NCI-H2029 treated with DMSO at 0.1 percent for 48 hours (cell line): ENCODE results near the gene LUM.

ENCODE experiments used
- DNase-seq: peaks from one replicate; lab custom pipeline; 2025; lab: John Stamatoyannopoulos, UW

LUM gene

GRCh38 chr12:91074851-91075250 is 36.4 kb downstream of the LUM start:
- peak; percentile 21 for DNase-seq

- no peak for DNase-seq
Measured at GRCh38 chr12:91074154-91074709, 37.1 kb downstream of the LUM start.

GRCh38 chr12:91073426-91073825 is 37.9 kb downstream of the LUM start:
- no peak for DNase-seq

GRCh38 chr12:91072931-91073330 is 38.4 kb downstream of the LUM start:
- DNase-seq: peak; percentile 27

- DNase-seq: no peak
Measured at GRCh38 chr12:91070936-91071335, 40.4 kb downstream of the LUM start.

GRCh38 chr12:91065396-91065795 is 45.9 kb downstream of the LUM start:
- no peak for DNase-seq

GRCh38 chr12:91064640-91065039 is 46.7 kb downstream of the LUM start:
- DNase-seq: no peak

DNA sequence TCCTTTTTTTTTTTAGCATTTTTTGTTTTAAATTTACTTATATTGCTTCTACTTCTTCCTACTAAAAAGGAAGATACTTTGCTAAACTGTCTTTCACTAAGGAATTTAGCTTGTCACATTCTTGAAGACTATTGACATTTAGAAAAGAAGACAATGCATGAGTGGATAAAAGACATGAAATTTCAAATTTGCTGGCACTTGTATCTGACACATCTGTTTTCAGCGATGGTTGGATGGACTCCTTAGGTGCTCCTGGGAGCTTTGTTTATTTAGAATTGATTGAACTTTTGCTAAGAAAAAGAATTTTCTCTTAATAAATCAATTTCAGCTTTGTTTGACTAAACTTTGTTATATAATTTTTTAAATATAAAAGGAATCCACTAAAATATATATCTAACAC is 50.2 kb downstream of the LUM start:
- no peak for DNase-seq

DNA sequence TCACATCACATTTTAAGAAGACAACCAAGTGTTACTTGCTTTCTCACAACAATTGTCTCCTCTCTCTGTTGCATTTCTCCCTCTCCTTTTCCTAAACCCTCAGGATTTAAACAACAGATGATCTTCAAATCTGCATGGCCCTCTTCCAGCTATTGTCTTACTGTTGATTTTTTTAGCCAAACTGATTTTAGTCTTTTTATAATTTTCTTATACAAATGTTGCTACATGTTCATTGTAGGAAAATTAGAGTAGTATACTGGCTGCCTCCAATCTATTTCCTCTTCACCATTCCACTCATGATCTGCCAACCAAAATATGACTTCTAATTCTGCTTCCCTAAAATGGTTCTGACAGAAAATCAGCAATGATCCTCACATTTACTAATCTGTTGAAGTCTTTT is 52.1 kb downstream of the LUM start:
- no peak for DNase-seq

DNA sequence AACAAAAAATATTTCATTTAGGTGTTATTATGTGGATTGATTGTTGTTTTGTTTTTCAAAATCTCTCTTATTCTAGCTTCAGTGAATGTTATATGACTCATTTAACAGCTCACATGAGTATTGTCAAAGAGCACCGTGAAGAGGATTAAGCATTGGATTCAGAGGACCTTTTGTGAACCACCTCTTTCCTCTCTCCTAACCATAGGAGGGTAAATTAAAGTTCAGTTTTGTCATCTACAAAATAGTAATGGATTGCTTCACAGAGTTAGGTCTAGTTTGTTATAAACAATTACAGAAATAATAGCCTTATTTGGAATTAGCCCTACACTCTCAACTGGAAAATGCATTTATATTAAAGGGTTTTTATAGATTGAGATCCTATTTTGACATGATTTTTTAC is 52.5 kb downstream of the LUM start:
- no peak for DNase-seq

- no peak for DNase-seq
Measured at GRCh38 chr12:91057368-91058165, 53.7 kb downstream of the LUM start, which contains the start of gene KERA. Gene KERA (minus strand): TSS chr12:91058024. CDS start chr12:91056281, 1,743 bp downstream.

GRCh38 chr12:91056488-91056887 is 54.8 kb downstream of the LUM start:
- DNase-seq: no peak

DNA sequence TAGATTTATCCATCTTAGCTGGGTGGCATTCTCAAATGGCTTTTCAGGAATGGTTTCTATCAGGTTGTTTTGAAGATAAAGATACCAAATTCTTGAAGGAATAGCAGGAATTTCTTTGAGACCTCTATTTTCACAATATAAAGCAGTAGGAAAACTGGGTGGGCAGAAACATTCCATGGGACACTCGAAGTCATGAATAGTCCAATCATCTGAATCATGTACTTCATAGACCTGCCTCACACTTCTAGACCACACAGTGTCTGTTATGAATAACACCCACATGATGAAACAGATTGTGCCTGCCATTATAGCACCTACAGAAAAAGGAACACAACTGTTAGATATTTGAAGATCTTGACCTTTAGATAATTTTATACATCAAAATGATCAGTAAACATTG is 55.3 kb downstream of the LUM start:
- no peak for DNase-seq

- peak; percentile 70 for DNase-seq
Measured at GRCh38 chr12:91053951-91054715, 57.2 kb downstream of the LUM start.
